Measurements from ENCODE around the gene TTC9. TPM values are rescaled to one million over a fixed set of nuclear protein-coding genes. Genes with fewer than 3 reads are reported as not detected.

The TTC9 gene
- total and polyA plus RNA-seq, 2 experiments from 2014 or later, result 10.3 to 34.2 TPM

- TF ChIP-seq ZNF462 (CRISPR knock-in tag; IDR thresholded peaks at IDR 0.05) (no peak), CTCF (conservative IDR thresholded peaks at IDR 0.05; ENCODE audit: low read depth in 2 of 2) (no peak)
Observed at GRCh38 chr14:70600382-70601157, 41.1 kb upstream of the TTC9 start, which contains the start of gene MED6 (continued).

GRCh38 chr14:70601162-70601561 lies 40.6 kb upstream of the TTC9 start:
- H3K36me3 Mint-ChIP-seq (ENCODE audit: low read depth), result peaks cover 3% of the 10 kb centered on the region; the same call in 1 of the 3 replicates
- H3K4me3 Mint-ChIP-seq, result peak overlapping the region; percentile 100
- Histone ChIP-seq H3K4me2 (peak overlapping the region; percentile 84), H3K27me3 (ENCODE audit: insufficient read depth) (no peaks in the 10 kb centered on the region), H3K36me3 (ENCODE audit: insufficient read depth) (peaks cover 6% of the 10 kb centered on the region; the same call in 1 of the 2 replicates), H3K9me2 (ENCODE audit: insufficient read depth) (no peaks in the 10 kb centered on the region), H3K4me3 (peak overlapping the region; percentile 60), H3K4me1 (ENCODE audit: insufficient read depth) (peaks cover 6% of the 10 kb centered on the region; the same call in 1 of the 2 replicates), H4K20me1 (replicated peaks; ENCODE audit: insufficient read depth) (0 out of 2 replicates have a peak, but pooled peaks cover 4% of the 10 kb centered on the region), H3K27ac (ENCODE audit: low read depth) (peak overlapping the region; percentile 82), H3F3A (replicated peaks; ENCODE audit: low read depth) (no peaks in the 10 kb centered on the region), H2AFZ (0 out of 2 replicates have a peak overlapping the region, but pooled peaks have one; percentile 53), H3K79me2 (replicated peaks; ENCODE audit: insufficient read depth) (peaks cover 43% of the 10 kb centered on the region)
- peak; percentile 16 for DNase-seq (ENCODE audit: low spot score)
- no peaks in the 10 kb centered on the region for H3K9me3 Mint-ChIP-seq
- peaks cover 5% of the 10 kb centered on the region for H3K27me3 Mint-ChIP-seq (ENCODE audit: insufficient read depth, low read depth, poor library complexity)
- peaks cover 9% of the 10 kb centered on the region for H3K4me1 Mint-ChIP-seq
- ATAC-seq, result peak; percentile 27
- H3K27ac Mint-ChIP-seq, result peak overlapping the region; percentile 90
- TF ChIP-seq STAT1 (IDR thresholded peaks at IDR 0.05; ENCODE audit: unreplicated experiment), result no peak
- TF ChIP-seq NANOG (IDR thresholded peaks at IDR 0.05; ENCODE audit: borderline replicate concordance), result no peak
- no peak for TF ChIP-seq ETS1 (IDR thresholded peaks at IDR 0.05)
- no peak for TF ChIP-seq ZNF114 (CRISPR knock-in tag; IDR thresholded peaks at IDR 0.05)
- TF ChIP-seq POLR2AphosphoS5 (IDR thresholded peaks at IDR 0.05; ENCODE audit: low read depth), result no peak
